Keratinocyte (primary cell): ENCODE data around the gene B3GNT5. TPM values are rescaled to one million over a fixed set of nuclear protein-coding genes. Genes with fewer than 3 reads are reported as not detected.

ENCODE experiments used
- DNase-seq: peaks from one replicate; pipeline ENCODE4 v3.0.0-alpha.2; 2011; ENCODE audit warnings: low read depth, missing footprints, low spot score
- FAIRE-seq: peaks from 2 replicates; lab custom pipeline; 2011; peaks lifted over from hg19 to GRCh38; lab: Jason Lieb, UNC
- H2AFZ ChIP-seq: 2 replicates; pipeline ENCODE4 v1.6.0; 2012; ENCODE audit warnings: low read length, control low read depth, inconsistent platforms; ENCODE audit not compliant: control insufficient read depth
- H3K27ac ChIP-seq: 2 replicates; pipeline ENCODE4 v1.5.1; 2011; ENCODE audit warnings: low read length; ENCODE audit not compliant: control insufficient read depth, insufficient read depth
- H3K27me3 ChIP-seq: 3 replicates; pipeline ENCODE4 v1.6.0; 2011; ENCODE audit warnings: low read length; ENCODE audit not compliant: control insufficient read depth, insufficient read depth; ENCODE audit errors: extremely low read depth
- H3K36me3 ChIP-seq, 2 experiments: 2 replicates in 1 of 2; 3 replicates in 1 of 2; pipeline ENCODE4 v1.5.1; 2011; ENCODE audit warnings: low read length in 2 of 2, mild to moderate bottlenecking in 1 of 2; ENCODE audit not compliant: control insufficient read depth in 2 of 2, insufficient read depth in 2 of 2; ENCODE audit errors: extremely low read depth in 1 of 2
- H3K4me1 ChIP-seq: 3 replicates; pipeline ENCODE4 v1.5.1; 2011; ENCODE audit warnings: low read length; ENCODE audit not compliant: control insufficient read depth, insufficient read depth; ENCODE audit errors: extremely low read depth
- H3K4me2 ChIP-seq: 3 replicates; pipeline ENCODE4 v1.6.0; 2011; ENCODE audit warnings: low read depth, low read length; ENCODE audit not compliant: control insufficient read depth, insufficient read depth; ENCODE audit errors: extremely low read depth
- H3K4me3 ChIP-seq, 3 experiments: fragments of 200-600 bp in 1 of 3; sonication (generic) in 1 of 3; 2 replicates in 2 of 3; 3 replicates in 1 of 3; pipeline ENCODE4 v1.5.1; 2011 to 2016; ENCODE audit warnings: low read length in 3 of 3, mild to moderate bottlenecking in 3 of 3, control low read depth in 2 of 3, inconsistent platforms in 1 of 3, low read depth in 1 of 3, mixed read lengths in 1 of 3, mixed run types in 1 of 3, moderate library complexity in 1 of 3; ENCODE audit not compliant: control insufficient read depth in 2 of 3, insufficient read depth in 2 of 3; ENCODE audit errors: extremely low read depth in 1 of 3
- H3K79me2 ChIP-seq: 2 replicates; pipeline ENCODE4 v1.6.0; 2012; ENCODE audit warnings: low read length; ENCODE audit not compliant: control insufficient read depth, insufficient read depth
- H3K9ac ChIP-seq: 3 replicates; pipeline ENCODE4 v1.6.0; 2011; ENCODE audit warnings: low read length; ENCODE audit not compliant: control insufficient read depth, insufficient read depth; ENCODE audit errors: extremely low read depth
- H3K9me1 ChIP-seq: 3 replicates; pipeline ENCODE4 v1.6.0; 2011; ENCODE audit warnings: low read length; ENCODE audit not compliant: control insufficient read depth, insufficient read depth; ENCODE audit errors: extremely low read depth
- H3K9me3 ChIP-seq: 2 replicates; pipeline ENCODE4 v1.5.1; 2012; ENCODE audit warnings: low read depth, low read length; ENCODE audit not compliant: control insufficient read depth
- H4K20me1 ChIP-seq: 3 replicates; pipeline ENCODE4 v1.6.0; 2011; ENCODE audit warnings: low read length; ENCODE audit not compliant: control insufficient read depth, insufficient read depth; ENCODE audit errors: extremely low read depth
- CTCF ChIP-seq, 3 experiments: IDR thresholded peaks in 1 of 3; conservative IDR thresholded peaks in 1 of 3; optimal IDR thresholded peaks in 1 of 3; 2 replicates in 2 of 3; 3 replicates in 1 of 3; pipeline versions ENCODE3 to v1.5.1; 2011; ENCODE audit warnings: low read length in 3 of 3, mild to moderate bottlenecking in 3 of 3, moderate library complexity in 2 of 3, control low read depth in 1 of 3, inconsistent platforms in 1 of 3; ENCODE audit not compliant: insufficient read depth in 2 of 3; ENCODE audit errors: extremely low read depth in 1 of 3
- EZH2 ChIP-seq: IDR thresholded peaks from one replicate; pipeline ENCODE4 v1.6.1; 2012; ENCODE audit warnings: inconsistent platforms, mild to moderate bottlenecking, low read length, moderate library complexity
- dilution Hi-C: fragments of 300-500 bp; cut with MboI; formaldehyde crosslinking; loops from one replicate; pipeline ENCODE4 v1.7.0; 2020; ENCODE audit warnings: low sequenced_read_pairs; ENCODE audit not compliant: extremely low pct_ligation_motif_present
- polyA plus RNA-seq, 5 experiments: library from polyadenylated mRNA; depleted of rRNA in 3 of 5; stranded (reverse) in 3 of 5; stranded (forward) in 1 of 5; unstranded in 1 of 5; fragments of >200 nt; gene quantifications; 1 replicate in 1 of 5; 2 replicates in 3 of 5; 3 replicates in 1 of 5; pipeline versions ENCODE4 v1.2.1 to v1.2.3, GENCODE V29; 2011 to 2012; ENCODE audit warnings: missing spikeins in 2 of 5, low read depth in 1 of 5, low replicate concordance in 1 of 5

The B3GNT5 gene
- polyA plus RNA-seq, 1 donor (not counting 4 experiments of a cell fraction or from before 2014, with no cell fraction given): 66.6 TPM

GRCh38 chr3:183218826-183219225 lies 34.2 kb upstream of the B3GNT5 start:
- H3K79me2 ChIP-seq: no peaks in the 10 kb centered on the region
- peaks cover 11% of the 10 kb centered on the region for H3K4me1 ChIP-seq
- no peaks in the 10 kb centered on the region for H4K20me1 ChIP-seq
- no peaks in the 10 kb centered on the region for H3K36me3 ChIP-seq
- H3K9ac ChIP-seq: no peak overlapping the region
- DNase-seq (no peak), FAIRE-seq (no peak)
- H3K9me1 ChIP-seq: no peaks in the 10 kb centered on the region
- H3K27me3 ChIP-seq: no peaks in the 10 kb centered on the region
- H3K4me3 ChIP-seq: no peak overlapping the region
- H3K9me3 ChIP-seq: no peaks in the 10 kb centered on the region
- H2AFZ ChIP-seq: no peak overlapping the region
- TF ChIP-seq EZH2 (no peak), CTCF (optimal IDR thresholded peaks at IDR 0.05 in 1 of 3, IDR thresholded peaks at IDR 0.05 in 1 of 3, conservative IDR thresholded peaks at IDR 0.05 in 1 of 3; ENCODE audit: extremely low read depth in 1 of 3, insufficient read depth in 2 of 3, low read length in 3 of 3) (no peak)
- dilution Hi-C loops: no loop called here
- no peak overlapping the region for H3K27ac ChIP-seq
- no peak overlapping the region for H3K4me2 ChIP-seq

GRCh38 chr3:183220828-183221227 lies 32.2 kb upstream of the B3GNT5 start:
- FAIRE-seq (peak; percentile 80), DNase-seq (peak; percentile 28)
- Histone ChIP-seq H3K9me3 (no peaks in the 10 kb centered on the region), H3K4me1 (peaks cover 11% of the 10 kb centered on the region), H3K9me1 (no peaks in the 10 kb centered on the region), H2AFZ (peak overlapping the region; percentile 7), H3K4me3 (no peak overlapping the region), H3K4me2 (peak overlapping the region; percentile 19), H3K9ac (no peak overlapping the region), H3K27ac (no peak overlapping the region), H4K20me1 (no peaks in the 10 kb centered on the region), H3K79me2 (no peaks in the 10 kb centered on the region), H3K36me3 (no peaks in the 10 kb centered on the region), H3K27me3 (no peaks in the 10 kb centered on the region)
- dilution Hi-C loops: no loop called here
- no peak for TF ChIP-seq EZH2
- no peak for TF ChIP-seq CTCF (optimal IDR thresholded peaks at IDR 0.05 in 1 of 3, IDR thresholded peaks at IDR 0.05 in 1 of 3, conservative IDR thresholded peaks at IDR 0.05 in 1 of 3; ENCODE audit: extremely low read depth in 1 of 3, insufficient read depth in 2 of 3, low read length in 3 of 3)
